ENCODE data around the gene CPS1. TPM values are rescaled to one million over a fixed set of nuclear protein-coding genes. Genes with fewer than 3 reads are reported as not detected.

Gene CPS1
- total RNA-seq, 1 donor from 2014 or later: 0.18 TPM

- Mint-ChIP-seq H3K4me1 (ENCODE audit: low read depth) (no peaks in the 10 kb centered on the region), H3K36me3 (ENCODE audit: low read depth) (no peaks in the 10 kb centered on the region), H3K4me3 (no peak overlapping the region), H3K27me3 (ENCODE audit: insufficient read depth) (no peaks in the 10 kb centered on the region), H3K27ac (no peak overlapping the region), H3K9me3 (no peaks in the 10 kb centered on the region)
- DNase-seq (ENCODE audit: low spot score): no peak
- intact Hi-C loops (cut with micrococcal nuclease): no loop called here
Measured at GRCh38 chr2:210673117-210673516, 116.7 kb downstream of the CPS1 start.

GRCh38 chr2:210676067-210676466 is 119.7 kb downstream of the CPS1 start:
- H3K9me3 Mint-ChIP-seq: no peaks in the 10 kb centered on the region
- no peak overlapping the region for H3K4me3 Mint-ChIP-seq
- no peak overlapping the region for H3K27ac Mint-ChIP-seq
- no peaks in the 10 kb centered on the region for H3K4me1 Mint-ChIP-seq (ENCODE audit: low read depth)
- DNase-seq (ENCODE audit: low spot score): no peak
- intact Hi-C loops (cut with micrococcal nuclease): no loop called here
- no peaks in the 10 kb centered on the region for H3K36me3 Mint-ChIP-seq (ENCODE audit: low read depth)
- no peaks in the 10 kb centered on the region for H3K27me3 Mint-ChIP-seq (ENCODE audit: insufficient read depth)

GRCh38 chr2:210681491-210681890 is 125.1 kb downstream of the CPS1 start:
- no peaks in the 10 kb centered on the region for H3K4me1 Mint-ChIP-seq (ENCODE audit: low read depth)
- intact Hi-C loops (cut with micrococcal nuclease): no loop called here
- no peak for DNase-seq (ENCODE audit: low spot score)
- no peaks in the 10 kb centered on the region for H3K9me3 Mint-ChIP-seq
- no peaks in the 10 kb centered on the region for H3K27me3 Mint-ChIP-seq (ENCODE audit: insufficient read depth)
- H3K27ac Mint-ChIP-seq: no peak overlapping the region
- no peak overlapping the region for H3K4me3 Mint-ChIP-seq
- H3K36me3 Mint-ChIP-seq (ENCODE audit: low read depth): no peaks in the 10 kb centered on the region

GRCh38 chr2:210686401-210686800 is 130.0 kb downstream of the CPS1 start:
- no peaks in the 10 kb centered on the region for H3K4me1 Mint-ChIP-seq (ENCODE audit: low read depth)
- intact Hi-C loops (cut with micrococcal nuclease): no loop called here
- H3K4me3 Mint-ChIP-seq: no peak overlapping the region
- H3K9me3 Mint-ChIP-seq: no peaks in the 10 kb centered on the region
- H3K27me3 Mint-ChIP-seq (ENCODE audit: insufficient read depth): no peaks in the 10 kb centered on the region
- H3K27ac Mint-ChIP-seq: no peak overlapping the region
- DNase-seq (ENCODE audit: low spot score): no peak
- no peaks in the 10 kb centered on the region for H3K36me3 Mint-ChIP-seq (ENCODE audit: low read depth)

GRCh38 chr2:210687786-210688470 is 131.5 kb downstream of the CPS1 start:
- Mint-ChIP-seq H3K27ac (no peak overlapping the region), H3K9me3 (no peaks in the 10 kb centered on the region), H3K27me3 (ENCODE audit: insufficient read depth) (no peaks in the 10 kb centered on the region), H3K4me3 (no peak overlapping the region), H3K4me1 (ENCODE audit: low read depth) (no peaks in the 10 kb centered on the region), H3K36me3 (ENCODE audit: low read depth) (no peaks in the 10 kb centered on the region)
- DNase-seq (ENCODE audit: low spot score): no peak
- intact Hi-C loops (cut with micrococcal nuclease): no loop called here

GRCh38 chr2:210707900-210708299 is 151.5 kb downstream of the CPS1 start:
- DNase-seq (ENCODE audit: low spot score): no peak
- no peaks in the 10 kb centered on the region for H3K27me3 Mint-ChIP-seq (ENCODE audit: insufficient read depth)
- no peaks in the 10 kb centered on the region for H3K9me3 Mint-ChIP-seq
- no peak overlapping the region for H3K27ac Mint-ChIP-seq
- no peaks in the 10 kb centered on the region for H3K4me1 Mint-ChIP-seq (ENCODE audit: low read depth)
- no peak overlapping the region for H3K4me3 Mint-ChIP-seq
- H3K36me3 Mint-ChIP-seq (ENCODE audit: low read depth): no peaks in the 10 kb centered on the region
- intact Hi-C loops (cut with micrococcal nuclease): no loop called here

- no peak for DNase-seq (ENCODE audit: low spot score)
- no peak overlapping the region for H3K27ac Mint-ChIP-seq
- intact Hi-C loops (cut with micrococcal nuclease): no loop called here
- H3K36me3 Mint-ChIP-seq (ENCODE audit: low read depth): no peaks in the 10 kb centered on the region
- H3K9me3 Mint-ChIP-seq: no peaks in the 10 kb centered on the region
- H3K4me3 Mint-ChIP-seq: no peak overlapping the region
- H3K4me1 Mint-ChIP-seq (ENCODE audit: low read depth): no peaks in the 10 kb centered on the region
- H3K27me3 Mint-ChIP-seq (ENCODE audit: insufficient read depth): no peaks in the 10 kb centered on the region
Measured at GRCh38 chr2:210713122-210713521, 156.7 kb downstream of the CPS1 start.

GRCh38 chr2:210715560-210716082 is 159.2 kb downstream of the CPS1 start:
- H3K4me1 Mint-ChIP-seq (ENCODE audit: low read depth): no peaks in the 10 kb centered on the region

GRCh38 chr2:210718503-210718902 is 162.1 kb downstream of the CPS1 start:
- no peak for DNase-seq (ENCODE audit: low spot score)
- H3K4me1 Mint-ChIP-seq (ENCODE audit: low read depth): no peaks in the 10 kb centered on the region
- no peaks in the 10 kb centered on the region for H3K9me3 Mint-ChIP-seq
- H3K4me3 Mint-ChIP-seq: no peak overlapping the region
- intact Hi-C loops (cut with micrococcal nuclease): no loop called here
- H3K27me3 Mint-ChIP-seq (ENCODE audit: insufficient read depth): peaks cover 2% of the 10 kb centered on the region
- H3K36me3 Mint-ChIP-seq (ENCODE audit: low read depth): no peaks in the 10 kb centered on the region
- H3K27ac Mint-ChIP-seq: no peak overlapping the region

More at GRCh38 chr2:210715560-210716082, 159.2 kb downstream of the CPS1 start:
- Mint-ChIP-seq H3K27me3 (ENCODE audit: insufficient read depth) (peaks cover 2% of the 10 kb centered on the region), H3K36me3 (ENCODE audit: low read depth) (no peaks in the 10 kb centered on the region), H3K9me3 (no peaks in the 10 kb centered on the region), H3K27ac (no peak overlapping the region), H3K4me3 (no peak overlapping the region)
- DNase-seq (ENCODE audit: low spot score): no peak
- intact Hi-C loops (cut with micrococcal nuclease): no loop called here

GRCh38 chr2:210722092-210722491 is 165.7 kb downstream of the CPS1 start:
- no peak overlapping the region for H3K27ac Mint-ChIP-seq
- DNase-seq (ENCODE audit: low spot score): no peak
- H3K9me3 Mint-ChIP-seq: no peaks in the 10 kb centered on the region
- intact Hi-C loops (cut with micrococcal nuclease): no loop called here
- no peaks in the 10 kb centered on the region for H3K36me3 Mint-ChIP-seq (ENCODE audit: low read depth)
- no peak overlapping the region for H3K4me3 Mint-ChIP-seq
- peaks cover 5% of the 10 kb centered on the region for H3K27me3 Mint-ChIP-seq (ENCODE audit: insufficient read depth)
- no peaks in the 10 kb centered on the region for H3K4me1 Mint-ChIP-seq (ENCODE audit: low read depth)

- Mint-ChIP-seq H3K4me3 (no peak overlapping the region), H3K4me1 (ENCODE audit: low read depth) (peaks cover 11% of the 10 kb centered on the region), H3K36me3 (ENCODE audit: low read depth) (no peaks in the 10 kb centered on the region), H3K27ac (no peak overlapping the region), H3K27me3 (ENCODE audit: insufficient read depth) (peaks cover 4% of the 10 kb centered on the region), H3K9me3 (no peaks in the 10 kb centered on the region)
- DNase-seq (ENCODE audit: low spot score): no peak
- intact Hi-C loops (cut with micrococcal nuclease): no loop called here
Measured at GRCh38 chr2:210727549-210727948, 171.2 kb downstream of the CPS1 start.
